K562 (cell line): ENCODE data around the gene NUMB.

ENCODE experiments used
- KLF6 ChIP-seq: fragments of 250-450 bp; sonication (Bioruptor Pico); IDR thresholded peaks from 2 replicates; pipeline ENCODE4 v1.4.0; 2020; ENCODE audit warnings: mild to moderate bottlenecking, moderate library complexity, borderline replicate concordance
- NR2C1 ChIP-seq, 2 experiments: fragments of 450-650 bp; IDR thresholded peaks; 2 replicates each; pipeline ENCODE4 v1.6.1; 2017; ENCODE audit warnings: mild to moderate bottlenecking in 2 of 2, antibody characterized with exemption in 1 of 2, inconsistent platforms in 1 of 2, missing compliant biosample characterization in 1 of 2, missing genetic modification characterization in 1 of 2
- POLR2AphosphoS5 ChIP-seq: IDR thresholded peaks from 2 replicates; pipeline ENCODE4 v1.6.1; 2011; ENCODE audit warnings: mild to moderate bottlenecking, low read depth, low read length, moderate library complexity; ENCODE audit not compliant: control insufficient read depth, insufficient read depth
- RNF2 ChIP-seq: sonication (generic); IDR thresholded peaks from 2 replicates; pipeline ENCODE4 v1.6.1; 2016
- SIN3A ChIP-seq, 2 experiments: fragments of 150-350 bp in 1 of 2; IDR thresholded peaks; 2 replicates each; pipeline ENCODE4 v1.6.1; 2011 to 2016; ENCODE audit warnings: borderline replicate concordance in 2 of 2, low read depth in 2 of 2, low read length in 2 of 2, mild to moderate bottlenecking in 2 of 2, moderate library complexity in 2 of 2; ENCODE audit not compliant: control insufficient read depth in 1 of 2
- ZFP36 ChIP-seq: fragments of 150-350 bp; IDR thresholded peaks from 2 replicates; pipeline ENCODE4 v1.6.1; 2018; ENCODE audit warnings: low read length, low read depth; ENCODE audit not compliant: partially characterized antibody
- ZNF146 ChIP-seq: IDR thresholded peaks from one replicate; pipeline ENCODE4 v1.6.1; 2018; ENCODE audit warnings: missing compliant biosample characterization; ENCODE audit not compliant: unreplicated experiment
- ZNF561 ChIP-seq: fragments of 450-650 bp; formaldehyde crosslinking; conservative IDR thresholded peaks from 2 replicates; pipeline ENCODE4 v1.4.0; 2020; ENCODE audit warnings: mild to moderate bottlenecking, moderate library complexity
- TF ChIP-seq, protein P1 (sequence below), 2 experiments: IDR thresholded peaks; 2 replicates each; pipeline ENCODE4 v1.6.1; 2012; ENCODE audit warnings: improper control_type of control experiment in 2 of 2, low read depth in 2 of 2, low read length in 2 of 2, borderline replicate concordance in 1 of 2

DNA sequence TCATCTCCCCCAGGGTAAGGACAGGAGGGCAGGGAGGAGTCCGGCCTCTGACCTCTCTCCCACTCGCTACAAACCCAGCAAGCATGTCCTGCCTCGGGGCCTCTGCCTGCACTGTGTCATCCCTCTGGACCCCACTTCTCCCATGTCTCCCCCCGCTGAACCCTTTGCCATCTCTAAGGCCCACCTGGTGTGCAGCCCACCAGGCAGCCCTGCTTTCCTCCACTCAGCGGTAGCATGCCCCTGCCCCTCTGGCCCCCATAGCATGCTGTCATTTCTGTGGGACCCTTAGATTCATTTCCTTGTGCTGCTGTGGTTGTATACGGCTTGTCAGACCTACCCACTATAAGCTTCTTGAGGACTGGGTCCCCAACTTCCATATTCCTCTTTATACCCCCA is 203.3 kb downstream of the NUMB start:
- no peak for TF ChIP-seq NR2C1 (IDR thresholded peaks at IDR 0.05)
- no peak for TF ChIP-seq NR2C1 (tag; IDR thresholded peaks at IDR 0.05)
- TF ChIP-seq ZNF146 (CRISPR knock-in tag), result no peak
- TF ChIP-seq KLF6, result no peak
- no peak for TF ChIP-seq SIN3A (IDR thresholded peaks at IDR 0.05; ENCODE audit: borderline replicate concordance in 2 of 2, control insufficient read depth in 1 of 2, low read depth in 2 of 2, low read length in 2 of 2)
- TF ChIP-seq RNF2, result no peak
- TF ChIP-seq ZNF561 (CRISPR knock-in tag), result no peak
- TF ChIP-seq POLR2AphosphoS5, result no peak
- TF ChIP-seq ZFP36, result no peak
- TF ChIP-seq, protein P1, sequence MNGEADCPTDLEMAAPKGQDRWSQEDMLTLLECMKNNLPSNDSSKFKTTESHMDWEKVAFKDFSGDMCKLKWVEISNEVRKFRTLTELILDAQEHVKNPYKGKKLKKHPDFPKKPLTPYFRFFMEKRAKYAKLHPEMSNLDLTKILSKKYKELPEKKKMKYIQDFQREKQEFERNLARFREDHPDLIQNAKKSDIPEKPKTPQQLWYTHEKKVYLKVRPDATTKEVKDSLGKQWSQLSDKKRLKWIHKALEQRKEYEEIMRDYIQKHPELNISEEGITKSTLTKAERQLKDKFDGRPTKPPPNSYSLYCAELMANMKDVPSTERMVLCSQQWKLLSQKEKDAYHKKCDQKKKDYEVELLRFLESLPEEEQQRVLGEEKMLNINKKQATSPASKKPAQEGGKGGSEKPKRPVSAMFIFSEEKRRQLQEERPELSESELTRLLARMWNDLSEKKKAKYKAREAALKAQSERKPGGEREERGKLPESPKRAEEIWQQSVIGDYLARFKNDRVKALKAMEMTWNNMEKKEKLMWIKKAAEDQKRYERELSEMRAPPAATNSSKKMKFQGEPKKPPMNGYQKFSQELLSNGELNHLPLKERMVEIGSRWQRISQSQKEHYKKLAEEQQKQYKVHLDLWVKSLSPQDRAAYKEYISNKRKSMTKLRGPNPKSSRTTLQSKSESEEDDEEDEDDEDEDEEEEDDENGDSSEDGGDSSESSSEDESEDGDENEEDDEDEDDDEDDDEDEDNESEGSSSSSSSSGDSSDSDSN (IDR thresholded peaks at IDR 0.05; ENCODE audit: borderline replicate concordance in 1 of 2, low read depth in 2 of 2, low read length in 2 of 2), result no peak
